Right lobe of liver (tissue), 6 donors: ENCODE results near the gene AOX1. TPM values are rescaled to one million over a fixed set of nuclear protein-coding genes. Genes with fewer than 3 reads are reported as not detected.
A peak's percentile ranks its signal among the peaks of the same experiment; 100 is the strongest.

Source experiments
- ATAC-seq, 4 donors: fragments of 200-7000 bp; cut with Tn5 transposase; one replicate each; pipeline ENCODE4 v1.9.1; 2020; ENCODE audit warnings: mild to moderate bottlenecking in 4 of 4, moderate library complexity in 4 of 4
- DNase-seq, 3 donors: peaks; one replicate each; pipeline ENCODE4 v3.0.0-alpha.2; 2020
- H3K27ac ChIP-seq, 3 donors: fragments of 200-600 bp; one replicate each; pipeline ENCODE4 v1.8.0; 2022
- H3K27me3 ChIP-seq, 2 donors: fragments of 200-600 bp; one replicate each; pipeline ENCODE4 v1.8.0; 2022
- H3K36me3 ChIP-seq, 4 donors: fragments of 200-600 bp; sonication (generic) in 1 of 4; one replicate each; pipeline versions ENCODE4 v1.5.1 to v1.8.0; 2017 to 2022; ENCODE audit warnings: control low read depth in 1 of 4
- H3K4me1 ChIP-seq, 4 donors: fragments of 200-600 bp; sonication (generic) in 1 of 4; one replicate each; pipeline versions ENCODE4 v1.5.1 to v1.8.0; 2017 to 2022; ENCODE audit warnings: control low read depth in 1 of 4
- H3K4me3 ChIP-seq, 3 donors: fragments of 200-600 bp; one replicate each; pipeline ENCODE4 v1.8.0; 2022
- H3K9me3 ChIP-seq, 4 donors: fragments of 200-600 bp; sonication (generic) in 1 of 4; one replicate each; pipeline versions ENCODE4 v1.5.1 to v1.8.0; 2017 to 2022; ENCODE audit warnings: control low read depth in 1 of 4
- CTCF ChIP-seq, 4 donors: fragments of 200-600 bp in 3 of 4; fragments of 450-650 bp in 1 of 4; IDR thresholded peaks; one replicate each; pipeline versions ENCODE4 v1.5.1 to v1.8.0; 2016 to 2022; ENCODE audit warnings: antibody characterized with exemption in 4 of 4, mild to moderate bottlenecking in 2 of 4
- POLR2A ChIP-seq: fragments of 450-650 bp; IDR thresholded peaks from one replicate; pipeline ENCODE4 v1.6.1; 2017; ENCODE audit warnings: antibody characterized with exemption, mild to moderate bottlenecking
- WGBS: methylation state at CpG from one replicate; pipeline ENCODE4 v1.1.6; 2018; ENCODE audit warnings: low coverage, low lambda C conversion rate; ENCODE audit not compliant: insufficient coverage; ENCODE audit errors: missing lambda C conversion rate; 5-methylcytosine and 5-hydroxymethylcytosine counted together
- intact Hi-C, 2 donors: fragments of 100-400 bp; cut with DNase I; formaldehyde crosslinking; loops; one replicate each; pipeline versions ENCODE4 v1.11.2 to v1.14.1; 2022
- total RNA-seq, 6 experiments: library from RNA; depleted of rRNA in 2 of 6; stranded (reverse); fragments of >200 nt in 2 of 6; fragmentation: NEBNext Ultra II Directional in 3 of 6; extraction: Animal tissue kit (Norgen Biotek cat#: 25700) in 3 of 6; gene quantifications; one replicate each; pipeline versions ENCODE4 v1.1.0 to v1.2.4, GENCODE V29; 2016 to 2023
- donor health status: DM: no; HTN: yes; CAD: no.
- donor health status: DM: no; HTN: no; CAD: no.
- donor health status: DM: no; HTN: no; CAD: no.
- donor health status: DM: no; HTN: yes; CAD: no.
- donor health status: DM: no; HTN: yes; CAD: no.

Gene AOX1
- total RNA-seq, 6 experiments from 2014 or later: 524 to 1,747 (median 931) TPM

DNA sequence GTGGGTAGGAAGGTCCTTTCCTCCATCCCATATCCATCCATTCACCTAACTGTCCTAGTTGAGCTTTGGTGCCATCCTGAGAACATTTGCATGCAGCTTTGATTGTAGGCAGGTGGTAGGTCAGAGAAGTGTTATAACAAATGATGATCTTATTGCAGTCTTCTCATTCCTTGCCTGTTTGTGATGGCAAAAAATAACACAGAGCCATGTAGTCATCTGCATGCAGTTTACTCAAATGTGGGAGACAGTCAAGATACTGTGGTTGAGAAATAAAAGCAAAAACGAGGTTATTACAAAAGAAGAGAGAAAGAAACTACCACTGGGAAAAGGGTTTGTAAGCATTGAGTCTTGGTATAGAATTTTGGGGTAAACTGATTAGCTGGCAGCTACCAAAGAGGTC, 66.3 kb downstream of the AOX1 start:
- 60% methylated on average over 1 of the region's 1 CpG for WGBS
- Histone ChIP-seq H3K4me1 (peaks cover 0 to 96% (median 27%) of the 10 kb centered on the region in 4 donors), H3K4me3 (no peak overlapping the region), H3K36me3 (peaks cover 0 to 77% (median 38%) of the 10 kb centered on the region in 4 donors), H3K27ac (no peak overlapping the region), H3K9me3 (no peaks in the 10 kb centered on the region), H3K27me3 (no peaks in the 10 kb centered on the region)
- ATAC-seq (no peak), DNase-seq (no peak)
- intact Hi-C loops: no loop called here
- no peak for TF ChIP-seq POLR2A
- TF ChIP-seq CTCF (IDR thresholded peaks at IDR 0.05): no peak

DNA sequence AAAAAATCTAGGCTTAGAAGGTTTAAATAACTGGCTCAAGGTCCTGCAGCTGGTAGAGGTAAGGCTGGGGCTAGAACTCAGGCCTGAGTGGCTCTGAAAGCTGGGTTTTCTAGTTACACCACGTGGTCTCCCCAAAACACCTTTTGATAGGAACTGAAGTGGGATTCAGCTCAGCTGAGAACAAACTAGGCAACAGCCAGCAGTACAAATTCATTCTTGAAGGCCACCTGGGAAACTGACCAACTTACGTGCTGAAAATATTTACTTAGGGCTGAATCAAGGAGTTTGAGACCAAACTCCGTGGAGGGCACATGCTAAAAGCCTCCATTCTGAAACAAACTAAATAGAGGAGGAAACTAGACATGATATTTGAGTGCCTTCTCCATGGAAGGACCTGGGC, 67.2 kb downstream of the AOX1 start:
- intact Hi-C loops: no loop called here
- Histone ChIP-seq H3K27ac (peak overlapping the region in 1 of 3 donors; percentile 15), H3K36me3 (peaks cover 0 to 75% (median 38%) of the 10 kb centered on the region in 4 donors), H3K4me3 (no peak overlapping the region), H3K9me3 (no peaks in the 10 kb centered on the region), H3K27me3 (no peaks in the 10 kb centered on the region), H3K4me1 (peaks cover 0 to 92% (median 28%) of the 10 kb centered on the region in 4 donors)
- DNase-seq: no peak
- TF ChIP-seq CTCF (IDR thresholded peaks at IDR 0.05): no peak
- TF ChIP-seq POLR2A: no peak
- peak in 3 of 4 donors; percentile 1 to 32 (median 31) for ATAC-seq
- 32% methylated on average over 3 of the region's 3 CpGs for WGBS

GRCh38 chr2:200654823-200655222, 69.0 kb downstream of the AOX1 start:
- DNase-seq: no peak
- TF ChIP-seq POLR2A (no peak), CTCF (IDR thresholded peaks at IDR 0.05) (no peak)
- Histone ChIP-seq H3K9me3 (no peaks in the 10 kb centered on the region), H3K4me3 (no peak overlapping the region), H3K27me3 (no peaks in the 10 kb centered on the region), H3K36me3 (peaks cover 0 to 77% (median 42%) of the 10 kb centered on the region in 4 donors), H3K4me1 (peaks cover 0 to 74% (median 26%) of the 10 kb centered on the region in 4 donors), H3K27ac (no peak overlapping the region)
- intact Hi-C loops: no loop called here
- no CpG with 5 or more reads among the region's 3 CpGs for WGBS
- no peak for ATAC-seq

DNA sequence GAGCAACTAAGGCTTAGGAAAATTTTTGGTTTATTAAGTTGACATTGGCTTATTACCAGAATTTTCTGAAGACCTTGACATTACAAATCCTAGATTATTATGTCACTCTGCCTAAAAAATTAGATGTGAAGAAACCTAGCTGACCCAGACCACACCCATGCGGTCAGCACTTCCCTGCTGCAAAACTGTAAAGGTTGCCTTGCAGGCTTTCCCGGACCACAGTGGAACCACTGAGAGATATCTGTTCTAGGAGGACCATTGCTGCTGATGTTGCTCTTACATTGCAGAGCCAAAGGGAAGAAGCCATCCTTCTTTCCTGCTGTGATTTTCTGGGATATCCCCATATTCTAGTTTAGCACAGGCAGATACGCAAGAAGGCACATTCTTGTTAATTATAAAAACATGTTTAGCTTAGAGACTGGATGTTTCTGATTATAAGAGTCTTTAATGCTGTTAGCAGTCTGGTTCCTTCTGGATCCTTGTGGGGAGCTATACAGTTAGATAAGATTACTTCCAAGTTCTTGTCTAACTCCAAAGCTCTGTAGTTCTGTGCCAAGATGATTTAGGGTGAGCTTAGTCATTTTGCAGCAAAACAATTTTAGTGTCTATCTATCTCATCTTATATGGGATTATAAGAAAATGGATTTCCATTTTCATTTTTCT, 70.2 kb downstream of the AOX1 start:
- no peak for DNase-seq
- ATAC-seq: peak in 3 of 4 donors; percentile 13 to 33 (median 19)

More for the DNA sequence above, 70.2 kb downstream of the AOX1 start:
- H3K27me3 ChIP-seq: no peaks in the 10 kb centered on the region
- H3K9me3 ChIP-seq: no peaks in the 10 kb centered on the region
- H3K36me3 ChIP-seq: peaks cover 0 to 77% (median 44%) of the 10 kb centered on the region in 4 donors
- intact Hi-C loops: no loop called here
- H3K27ac ChIP-seq: no peak overlapping the region
- no peak overlapping the region for H3K4me3 ChIP-seq
- WGBS: 79% methylated on average over 3 of the region's 3 CpGs
- peaks cover 0 to 63% (median 23%) of the 10 kb centered on the region in 4 donors for H3K4me1 ChIP-seq
- TF ChIP-seq POLR2A (no peak), CTCF (IDR thresholded peaks at IDR 0.05) (no peak)
